NCI-H146 treated with DMSO at 0.1 percent for 48 hours (cell line): ENCODE data around the gene ADAMTSL1.

Experiments
- DNase-seq: peaks from one replicate; lab custom pipeline; 2025; ENCODE audit not compliant: unreplicated experiment; lab: John Stamatoyannopoulos, UW

The ADAMTSL1 gene, protein sequence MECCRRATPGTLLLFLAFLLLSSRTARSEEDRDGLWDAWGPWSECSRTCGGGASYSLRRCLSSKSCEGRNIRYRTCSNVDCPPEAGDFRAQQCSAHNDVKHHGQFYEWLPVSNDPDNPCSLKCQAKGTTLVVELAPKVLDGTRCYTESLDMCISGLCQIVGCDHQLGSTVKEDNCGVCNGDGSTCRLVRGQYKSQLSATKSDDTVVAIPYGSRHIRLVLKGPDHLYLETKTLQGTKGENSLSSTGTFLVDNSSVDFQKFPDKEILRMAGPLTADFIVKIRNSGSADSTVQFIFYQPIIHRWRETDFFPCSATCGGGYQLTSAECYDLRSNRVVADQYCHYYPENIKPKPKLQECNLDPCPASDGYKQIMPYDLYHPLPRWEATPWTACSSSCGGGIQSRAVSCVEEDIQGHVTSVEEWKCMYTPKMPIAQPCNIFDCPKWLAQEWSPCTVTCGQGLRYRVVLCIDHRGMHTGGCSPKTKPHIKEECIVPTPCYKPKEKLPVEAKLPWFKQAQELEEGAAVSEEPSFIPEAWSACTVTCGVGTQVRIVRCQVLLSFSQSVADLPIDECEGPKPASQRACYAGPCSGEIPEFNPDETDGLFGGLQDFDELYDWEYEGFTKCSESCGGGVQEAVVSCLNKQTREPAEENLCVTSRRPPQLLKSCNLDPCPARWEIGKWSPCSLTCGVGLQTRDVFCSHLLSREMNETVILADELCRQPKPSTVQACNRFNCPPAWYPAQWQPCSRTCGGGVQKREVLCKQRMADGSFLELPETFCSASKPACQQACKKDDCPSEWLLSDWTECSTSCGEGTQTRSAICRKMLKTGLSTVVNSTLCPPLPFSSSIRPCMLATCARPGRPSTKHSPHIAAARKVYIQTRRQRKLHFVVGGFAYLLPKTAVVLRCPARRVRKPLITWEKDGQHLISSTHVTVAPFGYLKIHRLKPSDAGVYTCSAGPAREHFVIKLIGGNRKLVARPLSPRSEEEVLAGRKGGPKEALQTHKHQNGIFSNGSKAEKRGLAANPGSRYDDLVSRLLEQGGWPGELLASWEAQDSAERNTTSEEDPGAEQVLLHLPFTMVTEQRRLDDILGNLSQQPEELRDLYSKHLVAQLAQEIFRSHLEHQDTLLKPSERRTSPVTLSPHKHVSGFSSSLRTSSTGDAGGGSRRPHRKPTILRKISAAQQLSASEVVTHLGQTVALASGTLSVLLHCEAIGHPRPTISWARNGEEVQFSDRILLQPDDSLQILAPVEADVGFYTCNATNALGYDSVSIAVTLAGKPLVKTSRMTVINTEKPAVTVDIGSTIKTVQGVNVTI (N-terminal part only)

DNA sequence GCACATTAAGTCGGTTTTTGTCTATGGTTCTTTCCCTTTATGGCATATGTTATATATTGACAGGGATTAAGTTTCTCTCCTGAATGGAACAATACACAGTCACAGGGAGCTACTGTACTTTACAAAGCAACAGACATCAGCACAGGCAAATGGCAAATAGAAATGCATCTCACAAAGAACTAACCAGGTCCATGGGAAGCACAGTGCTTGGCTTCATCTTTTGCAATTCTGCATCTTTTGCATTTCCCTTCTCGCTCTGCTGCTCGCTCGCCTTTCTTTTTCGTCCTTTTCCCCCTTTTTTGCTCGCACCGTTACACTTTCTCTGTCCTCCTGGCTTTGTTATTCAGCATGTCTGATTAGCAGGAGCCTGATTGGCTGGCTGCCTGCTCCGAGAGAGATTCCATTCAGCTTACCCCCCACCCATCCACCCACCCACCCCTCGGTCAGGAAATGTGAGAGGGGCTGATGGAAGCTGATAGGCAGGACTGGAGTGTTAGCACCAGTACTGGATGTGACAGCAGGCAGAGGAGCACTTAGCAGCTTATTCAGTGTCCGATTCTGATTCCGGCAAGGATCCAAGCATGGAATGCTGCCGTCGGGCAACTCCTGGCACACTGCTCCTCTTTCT is at the start of gene ADAMTSL1:
TSS of gene ADAMTSL1 (plus strand) at position 502 of the 628 bp plus-strand sequence. CDS start at position 582, 80 bp downstream.
- DNase-seq = peak; percentile 75

DNA sequence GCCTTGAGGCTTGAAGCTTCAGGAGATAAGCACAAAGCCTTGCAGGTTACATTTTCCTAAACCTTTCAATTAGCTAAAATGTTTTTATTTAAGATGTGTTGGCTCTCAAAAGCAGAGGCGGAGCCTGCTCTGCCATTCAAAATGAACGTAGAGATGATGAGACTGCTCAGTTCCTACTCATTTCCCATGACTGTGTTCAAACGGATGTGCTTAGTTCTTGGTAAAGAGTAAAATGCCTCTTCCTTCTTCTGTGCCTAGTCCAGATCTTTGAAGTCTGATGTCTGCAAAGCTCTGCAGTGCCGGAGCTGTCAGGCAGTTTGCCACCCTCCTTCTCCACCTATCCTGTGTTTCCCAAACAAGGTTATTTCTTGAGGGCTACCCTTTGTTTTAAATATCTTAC is 46.3 kb upstream of the ADAMTSL1 start:
- DNase-seq = no peak

DNA sequence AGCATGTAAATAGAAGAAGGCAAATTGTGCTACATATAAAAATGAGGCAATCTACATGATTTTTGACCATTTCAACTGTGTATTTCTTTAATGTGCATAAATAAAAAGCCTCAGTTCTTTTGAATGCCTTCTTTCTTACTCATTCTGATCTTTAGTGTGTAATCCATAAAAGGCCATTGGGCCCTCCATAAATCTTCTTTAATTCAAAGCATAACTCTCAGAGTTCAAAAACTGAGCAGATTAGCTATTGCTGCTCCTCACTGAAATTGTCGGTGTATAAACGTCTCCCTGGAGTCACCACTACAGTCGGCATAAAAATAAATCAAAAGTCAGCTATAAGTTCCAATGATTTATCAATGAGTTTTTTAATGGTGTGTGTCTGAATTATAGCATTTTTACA is 45.3 kb upstream of the ADAMTSL1 start:
- no peak for DNase-seq

DNA sequence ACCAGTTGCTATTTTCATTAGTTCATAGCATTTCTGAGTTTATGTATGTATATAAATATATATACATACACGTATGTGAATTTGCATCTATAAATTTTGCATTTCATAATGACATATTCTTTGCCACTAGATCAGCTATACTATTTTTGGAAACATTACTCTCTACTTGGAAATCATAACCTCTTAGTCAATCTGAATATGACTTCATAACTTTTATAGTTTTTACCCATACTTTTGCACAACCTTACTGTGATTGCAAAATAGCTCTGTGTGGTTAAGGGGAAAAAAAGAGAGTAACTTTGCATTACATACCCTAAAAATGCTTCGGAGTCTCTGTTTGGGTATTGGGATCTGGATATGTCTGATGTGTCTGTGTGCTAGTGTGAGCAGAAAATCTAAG is 44.9 kb upstream of the ADAMTSL1 start:
- no peak for DNase-seq

DNA sequence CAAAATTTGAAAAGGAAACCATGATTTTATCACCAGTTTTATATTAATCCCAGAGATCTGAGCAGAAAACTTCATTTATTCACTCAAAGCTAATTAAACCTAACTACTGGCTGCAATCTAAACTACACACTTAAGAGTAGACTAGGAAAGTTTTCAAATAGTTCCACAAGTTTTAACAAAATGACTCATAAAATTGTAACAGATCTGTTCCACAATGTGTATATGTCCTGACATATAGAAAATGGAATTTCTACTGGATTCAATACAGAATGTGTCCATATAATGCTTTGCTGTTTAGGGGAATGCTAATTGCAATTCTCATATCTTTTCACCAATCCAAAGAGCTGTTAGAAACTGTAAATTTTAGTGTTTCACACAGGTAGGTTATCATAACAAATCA is 40.3 kb upstream of the ADAMTSL1 start:
- no peak for DNase-seq

DNA sequence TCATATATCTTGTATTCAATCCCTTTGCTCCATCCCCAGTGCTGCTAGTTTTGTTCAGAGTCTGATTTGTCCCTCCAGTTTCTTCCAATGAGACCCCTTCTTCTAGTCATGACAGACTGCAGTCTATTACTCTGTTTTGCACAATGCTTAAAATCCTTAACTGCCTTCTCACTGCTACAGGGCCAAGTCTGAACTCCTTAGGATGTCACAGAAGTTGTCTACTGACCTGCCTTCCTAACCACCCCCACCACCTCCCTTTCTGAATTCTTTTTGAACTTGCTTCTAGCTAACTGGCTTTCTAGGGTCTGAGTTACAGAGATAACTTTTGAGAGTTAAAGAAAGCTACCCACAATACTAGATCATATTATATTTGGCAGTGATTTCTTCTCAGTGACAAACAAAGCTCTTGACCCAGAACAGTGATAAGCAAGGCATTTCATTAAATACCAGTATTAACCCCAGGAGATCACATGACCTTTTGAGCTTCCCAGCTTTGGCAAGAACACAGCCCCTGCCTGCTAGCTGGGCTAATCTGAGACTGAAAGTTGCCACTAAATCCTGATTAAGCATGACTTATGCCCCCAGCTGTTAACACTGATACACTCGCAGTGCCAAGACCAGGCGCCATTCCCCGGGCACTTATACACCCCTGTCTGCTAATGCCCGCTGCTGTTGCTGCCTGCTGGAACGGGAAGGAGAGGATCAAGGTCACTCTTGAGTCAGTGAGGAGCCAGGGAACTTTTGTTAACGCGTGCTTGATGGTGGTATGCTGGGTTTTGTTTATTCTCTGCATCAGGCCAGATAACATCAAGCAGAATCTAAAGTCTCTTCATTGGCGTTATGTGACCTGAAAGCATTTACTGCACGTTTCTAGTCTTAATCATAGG is 36.4 kb upstream of the ADAMTSL1 start:
- DNase-seq = no peak

DNA sequence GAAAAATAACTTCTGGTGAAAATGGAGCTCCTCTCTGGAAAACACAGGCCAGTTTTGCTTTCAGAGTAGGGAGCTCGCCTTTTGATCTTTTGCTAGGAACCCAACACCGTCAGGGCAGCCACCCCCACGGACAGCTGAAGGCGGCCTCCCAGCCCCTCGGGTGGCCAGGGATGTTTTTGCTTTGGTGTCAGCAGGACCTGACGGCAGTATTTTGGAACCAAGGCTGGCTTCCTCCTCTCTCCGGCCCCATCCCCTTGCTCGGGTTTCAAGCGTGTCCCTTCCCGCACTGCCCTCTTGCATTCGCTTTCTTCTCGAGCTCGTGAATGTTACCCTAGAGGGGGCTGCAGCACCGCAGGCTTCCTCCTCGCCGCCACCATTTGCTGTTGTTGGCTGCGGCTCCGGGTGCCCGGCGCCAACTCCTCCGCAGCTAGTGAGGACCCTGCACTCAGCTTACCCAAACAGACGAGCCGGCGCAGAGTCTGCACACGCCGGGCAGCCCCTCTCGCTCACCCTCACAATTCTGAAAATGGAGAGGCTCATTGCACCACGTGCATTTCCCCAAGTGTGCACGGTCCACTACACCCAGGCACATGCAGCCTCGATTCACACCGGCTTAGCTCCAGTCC is 35.5 kb upstream of the ADAMTSL1 start:
- no peak for DNase-seq

DNA sequence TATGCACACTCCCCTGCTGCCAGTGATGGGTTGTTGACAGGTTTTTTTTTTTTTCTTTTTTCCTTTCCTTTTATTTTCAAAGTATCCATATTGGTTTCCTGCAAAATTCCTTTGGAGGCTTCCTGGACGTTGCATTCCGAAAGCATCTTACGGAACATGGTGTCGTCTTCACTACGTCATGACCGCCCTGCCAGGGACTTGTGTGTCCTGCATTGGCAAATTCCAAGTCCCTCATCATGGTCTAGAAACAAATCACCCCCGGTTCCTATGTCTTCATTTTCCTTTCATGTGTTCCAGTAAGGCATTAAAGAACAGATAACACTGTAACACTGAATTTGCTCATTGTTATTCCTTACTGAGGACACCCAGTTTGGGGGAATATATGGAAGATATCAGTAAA is 35.0 kb upstream of the ADAMTSL1 start:
- DNase-seq = no peak

DNA sequence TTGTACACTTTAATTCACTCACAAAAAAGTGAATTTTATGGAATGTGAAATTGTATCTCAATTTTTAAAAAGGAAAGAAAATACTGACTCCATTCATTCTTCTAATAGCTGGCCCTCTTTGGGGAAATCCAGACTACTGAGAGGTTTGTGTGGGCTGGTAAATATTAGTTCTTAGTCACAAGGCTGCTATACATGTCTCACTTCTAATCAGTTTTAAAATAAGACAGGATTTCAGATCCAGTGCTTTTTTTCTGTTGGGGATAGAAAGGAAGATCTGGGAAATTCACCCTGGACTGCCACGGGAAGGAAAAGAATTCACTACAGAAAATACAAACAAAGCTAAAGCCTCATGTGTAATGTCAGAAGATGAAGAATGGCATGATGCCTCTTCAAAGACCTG is 32.7 kb upstream of the ADAMTSL1 start:
- DNase-seq = no peak

DNA sequence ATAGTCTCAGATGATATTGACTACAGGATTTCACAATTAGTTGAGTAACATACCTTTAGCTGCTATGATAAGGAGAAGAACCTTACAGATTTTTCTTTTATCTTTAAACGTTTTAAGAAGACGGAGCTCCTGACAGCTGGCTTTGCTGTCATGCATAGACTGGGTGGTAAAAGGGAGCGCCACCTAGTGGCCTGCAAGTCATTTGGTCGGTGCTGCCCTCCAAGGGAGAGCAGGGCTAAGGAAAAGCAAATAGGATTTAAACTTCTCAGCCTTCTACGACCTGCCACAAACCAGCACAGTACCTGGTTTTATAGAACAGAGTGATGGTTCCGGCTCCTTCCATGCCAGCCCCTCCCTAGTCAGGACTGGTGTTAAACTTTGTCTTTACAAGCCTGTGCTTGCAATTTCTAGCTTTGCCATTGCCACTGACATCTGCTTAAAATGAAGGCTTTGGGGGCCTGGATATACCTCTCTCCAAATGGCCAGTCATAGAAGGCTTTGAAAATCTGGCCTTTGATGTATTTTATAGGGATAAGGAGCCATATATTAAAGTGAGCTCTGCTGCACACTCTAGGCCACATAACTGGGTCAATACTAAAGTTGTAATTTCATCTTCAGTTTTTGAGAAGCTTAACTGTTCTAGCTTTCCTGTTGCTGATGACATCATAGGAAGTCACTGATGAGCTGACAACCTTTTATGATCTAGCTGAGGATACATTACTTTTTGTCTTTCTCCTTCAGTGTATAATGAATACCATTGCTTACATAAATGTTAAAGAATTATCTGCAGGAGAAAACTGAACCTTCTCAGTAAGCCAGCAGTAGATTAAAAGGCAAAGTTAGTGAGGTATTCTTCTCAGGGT is 31.1 kb upstream of the ADAMTSL1 start:
- peak; percentile 40 for DNase-seq

DNA sequence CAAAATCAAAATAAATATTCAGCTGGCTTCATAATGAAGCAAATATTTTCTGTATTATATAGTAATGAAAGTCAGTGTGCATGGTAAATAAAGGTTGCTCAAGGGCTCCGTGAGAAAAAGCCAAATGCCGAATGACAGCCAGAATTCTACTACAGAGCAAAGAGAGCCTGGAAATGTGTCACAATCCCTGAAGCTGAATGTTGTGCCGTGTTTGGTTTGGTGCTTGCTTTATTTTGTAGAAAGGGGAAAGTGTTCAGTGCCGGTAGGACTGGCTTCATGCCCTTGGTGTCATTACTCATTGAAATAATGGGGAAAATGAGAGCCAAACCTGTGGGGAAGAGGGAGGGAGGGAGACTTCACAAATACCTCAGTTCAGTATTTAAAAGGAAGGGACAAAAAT is 26.8 kb upstream of the ADAMTSL1 start:
- DNase-seq = no peak

DNA sequence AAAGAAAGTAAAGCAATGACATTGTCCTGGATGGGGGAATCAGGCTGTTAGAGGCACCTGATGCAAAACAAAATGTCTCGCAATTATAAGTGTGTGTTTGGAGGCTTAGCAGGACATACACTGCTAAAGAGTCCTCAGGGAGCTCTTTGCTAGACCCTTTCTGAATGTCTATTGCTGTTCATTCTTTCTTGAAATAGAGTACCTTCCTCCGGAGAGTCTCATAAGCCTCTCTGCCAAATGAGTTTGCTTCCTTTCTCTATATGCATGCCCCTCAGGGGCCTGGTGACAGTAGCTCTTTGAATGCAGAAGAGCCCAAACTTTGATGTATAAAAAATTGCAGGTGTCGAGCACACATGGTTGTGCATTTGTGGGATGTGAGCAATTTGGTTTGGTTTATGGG is 26.4 kb upstream of the ADAMTSL1 start:
- DNase-seq = no peak

DNA sequence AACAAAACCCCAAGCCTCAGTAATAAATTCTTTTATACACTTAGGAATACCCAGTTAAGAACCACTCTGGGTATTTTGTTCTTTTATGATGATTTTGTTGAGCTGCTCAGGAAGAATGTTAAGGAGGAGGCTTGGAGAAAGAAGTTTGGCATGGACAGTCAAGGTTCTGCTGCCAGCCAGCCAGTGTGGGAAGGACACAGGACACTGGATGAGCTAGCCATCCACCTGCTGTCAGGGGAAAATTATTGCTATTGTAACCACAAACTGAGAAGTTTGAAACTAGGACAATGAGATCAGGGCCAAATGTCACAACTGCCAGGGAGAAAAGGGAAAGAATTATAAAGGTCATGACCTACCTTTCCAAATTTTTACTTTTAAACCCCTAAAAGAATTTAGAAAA is 25.9 kb upstream of the ADAMTSL1 start:
- DNase-seq = no peak

DNA sequence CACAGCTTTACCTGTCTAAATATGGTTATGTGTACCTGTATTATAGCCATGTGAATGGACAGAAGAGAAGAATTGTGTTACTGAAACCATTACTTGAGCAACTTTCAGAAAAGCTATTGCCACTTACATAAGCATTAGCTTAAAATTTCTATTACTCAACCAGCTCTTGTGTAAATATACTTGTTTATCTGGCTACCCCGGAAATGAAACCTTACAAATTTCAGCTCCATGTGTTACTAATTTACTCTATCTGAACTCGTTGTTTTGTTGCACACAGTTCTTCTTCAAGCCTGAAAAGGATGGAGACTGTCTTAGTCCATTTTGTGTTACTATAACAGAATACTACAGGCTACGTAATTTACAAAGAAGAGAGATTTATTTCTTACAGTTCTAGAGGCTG is 22.5 kb upstream of the ADAMTSL1 start:
- DNase-seq = no peak

DNA sequence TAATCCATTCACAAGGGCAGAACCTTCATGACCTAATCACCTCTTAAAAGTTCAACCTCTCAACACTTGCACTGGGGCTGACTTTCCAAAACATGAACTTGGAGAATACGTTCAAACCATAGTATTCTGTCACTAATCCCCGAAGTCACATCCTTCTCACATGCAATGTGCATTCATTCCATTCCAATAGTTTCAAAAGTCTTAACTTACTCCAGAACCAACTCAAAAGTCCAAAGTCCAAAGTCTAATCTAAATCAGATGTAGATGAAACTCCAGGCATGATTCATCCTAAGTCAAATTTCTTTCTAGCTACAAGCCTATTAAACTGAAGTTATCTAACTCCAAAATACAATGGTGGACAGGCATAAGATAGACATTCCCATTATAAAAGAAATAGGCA is 21.7 kb upstream of the ADAMTSL1 start:
- DNase-seq = no peak

DNA sequence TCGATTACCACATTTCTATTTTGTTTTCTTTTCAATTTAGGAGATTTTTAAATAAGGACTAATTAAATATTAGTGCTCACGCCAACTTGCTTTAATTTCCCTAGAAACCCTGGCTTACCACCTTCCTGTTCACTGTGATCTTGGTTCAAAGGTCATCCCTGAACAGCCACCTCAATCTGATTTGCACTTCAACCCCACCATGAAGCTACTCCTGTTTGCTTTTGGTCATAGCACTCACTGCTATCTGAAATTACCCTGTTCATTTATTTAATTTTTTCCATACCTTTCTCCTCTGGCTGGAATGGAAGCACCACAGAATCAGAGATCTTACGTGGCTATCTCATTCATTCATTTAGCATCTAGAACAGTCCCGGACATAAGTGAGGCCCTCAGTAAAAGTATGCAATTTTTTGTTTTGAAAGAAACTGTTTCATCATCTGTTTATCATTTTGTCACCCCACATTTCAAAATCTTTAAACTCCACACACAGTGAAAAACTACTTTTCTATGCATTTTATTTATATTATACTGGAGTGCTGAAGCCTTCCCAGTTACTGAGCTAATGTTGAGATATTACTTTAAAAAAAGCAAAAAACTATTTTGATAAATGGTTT is 17.2 kb upstream of the ADAMTSL1 start:
- no peak for DNase-seq

DNA sequence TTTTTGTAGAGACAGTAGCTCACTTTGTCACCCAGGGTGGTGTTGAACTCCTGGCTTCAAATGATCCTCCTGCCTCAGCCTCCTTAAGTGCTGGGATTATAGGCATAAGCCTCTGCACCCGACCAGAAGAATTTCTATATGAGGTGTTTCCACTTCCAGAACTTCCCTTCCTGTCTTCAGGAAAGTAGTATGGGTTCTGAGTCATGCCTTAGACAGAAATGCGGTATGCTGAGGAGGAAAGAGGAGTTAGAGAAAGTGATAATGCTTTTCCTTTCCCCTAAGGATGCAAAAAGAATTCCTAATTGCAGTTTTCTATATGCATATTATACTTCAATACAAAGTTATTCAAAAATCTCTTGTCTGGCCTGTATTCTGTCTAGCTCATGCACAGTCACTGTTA is 16.4 kb upstream of the ADAMTSL1 start:
- DNase-seq = no peak

DNA sequence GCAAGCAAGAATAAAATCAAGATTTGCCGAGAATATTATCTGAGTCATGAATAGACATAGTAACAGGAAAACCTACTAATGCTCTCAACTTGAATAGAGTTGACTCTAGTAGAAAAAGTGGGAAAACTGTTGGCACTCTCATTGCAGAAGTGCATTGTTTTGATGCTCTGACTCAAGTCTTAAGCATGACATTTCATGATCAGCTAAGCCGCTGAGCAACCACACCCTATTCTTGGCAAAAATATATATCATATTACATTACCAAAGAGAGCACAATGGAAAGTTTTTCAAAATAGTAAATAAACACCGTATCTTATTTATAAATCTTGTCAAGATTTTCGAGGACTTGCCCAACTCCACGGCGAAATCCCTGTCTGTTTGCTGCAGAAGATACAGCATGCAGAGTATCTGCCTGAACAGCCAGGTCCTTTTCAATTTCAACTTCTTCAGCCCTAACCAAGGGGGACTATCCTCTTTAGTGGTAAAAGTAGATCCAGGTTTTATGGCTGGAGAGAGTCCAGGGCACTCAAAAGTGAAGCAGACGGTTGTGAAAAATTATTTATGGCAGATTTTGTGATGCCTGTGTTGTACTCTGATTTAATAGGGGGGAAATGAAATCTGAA is 13.9 kb upstream of the ADAMTSL1 start:
- no peak for DNase-seq
